Tibial artery (tissue), 4 donors: ENCODE data around the gene HOXC12.

Source experiments
- DNase-seq, 2 donors: peaks; one replicate each; pipeline ENCODE4 v3.0.0-alpha.2; 2019
- H3K27ac ChIP-seq, 2 donors: fragments of 200-600 bp; sonication (generic) in 1 of 2; 1 replicate in 1 of 2; 2 replicates in 1 of 2; pipeline ENCODE4 v1.5.1; 2018 to 2019; ENCODE audit warnings: mild to moderate bottlenecking in 1 of 2
- H3K27me3 ChIP-seq, 2 donors: fragments of 200-600 bp; sonication (generic) in 1 of 2; one replicate each; pipeline versions ENCODE4 v1.5.1 to v1.6.0; 2016 to 2019
- H3K36me3 ChIP-seq, 3 donors: fragments of 200-600 bp; sonication (generic) in 2 of 3; one replicate each; pipeline ENCODE4 v1.5.1; 2016 to 2019; ENCODE audit warnings: mild to moderate bottlenecking in 2 of 3
- H3K4me1 ChIP-seq, 4 donors: fragments of 200-600 bp; sonication (generic) in 2 of 4; 1 replicate in 3 of 4; 2 replicates in 1 of 4; pipeline ENCODE4 v1.5.1; 2016 to 2019
- H3K4me3 ChIP-seq, 2 donors: fragments of 200-600 bp; sonication (generic) in 1 of 2; 1 replicate in 1 of 2; 2 replicates in 1 of 2; pipeline ENCODE4 v1.5.1; 2018 to 2019; ENCODE audit warnings: mild to moderate bottlenecking in 2 of 2
- H3K9me3 ChIP-seq, 3 donors: fragments of 200-600 bp; sonication (generic) in 1 of 3; one replicate each; pipeline ENCODE4 v1.5.1; 2016 to 2019
- CTCF ChIP-seq, 2 experiments: fragments of 200-600 bp in 1 of 2; fragments of 450-650 bp in 1 of 2; IDR thresholded peaks; one replicate each; pipeline ENCODE4 v1.5.1; 2017 to 2019; ENCODE audit warnings: antibody characterized with exemption in 2 of 2, mild to moderate bottlenecking in 1 of 2, moderate library complexity in 1 of 2
- intact Hi-C: fragments of 100-400 bp; cut with DNase I; formaldehyde crosslinking; loops from one replicate; pipeline ENCODE4 v1.15.0; 2023; ENCODE audit warnings: low total_unique reads

Gene HOXC12

GRCh38 chr12:53944209-53944608 is 10.5 kb upstream of the HOXC12 start:
- H3K36me3 ChIP-seq: no peaks in the 10 kb centered on the region
- peaks cover 0 to 61% of the 10 kb centered on the region in 2 donors for H3K27me3 ChIP-seq
- no peak overlapping the region for H3K4me3 ChIP-seq
- H3K4me1 ChIP-seq: peaks cover 0 to 14% (median 4%) of the 10 kb centered on the region in 4 donors
- DNase-seq: no peak
- H3K9me3 ChIP-seq: no peaks in the 10 kb centered on the region
- no peak for TF ChIP-seq CTCF (IDR thresholded peaks at IDR 0.05)
- intact Hi-C loops: no loop called here
- no peak overlapping the region for H3K27ac ChIP-seq

- Histone ChIP-seq H3K27me3 (peaks cover 0 to 58% of the 10 kb centered on the region in 2 donors), H3K9me3 (no peaks in the 10 kb centered on the region), H3K27ac (no peak overlapping the region), H3K36me3 (no peaks in the 10 kb centered on the region), H3K4me1 (peaks cover 0 to 5% (median 0%) of the 10 kb centered on the region in 4 donors), H3K4me3 (no peak overlapping the region)
- DNase-seq: no peak
- intact Hi-C loops: no loop called here
- TF ChIP-seq CTCF (IDR thresholded peaks at IDR 0.05): no peak
Measured at GRCh38 chr12:53944907-53945847, 9.5 kb upstream of the HOXC12 start.

- Histone ChIP-seq H3K9me3 (no peaks in the 10 kb centered on the region), H3K27me3 (peaks cover 0 to 64% of the 10 kb centered on the region in 2 donors), H3K4me3 (no peak overlapping the region), H3K4me1 (peaks cover 0 to under 1% (median 0%) of the 10 kb centered on the region in 4 donors), H3K27ac (no peak overlapping the region), H3K36me3 (no peaks in the 10 kb centered on the region)
- no peak for DNase-seq
- intact Hi-C loops: no loop called here
- no peak for TF ChIP-seq CTCF (IDR thresholded peaks at IDR 0.05)
Measured at GRCh38 chr12:53947743-53948142, 7.0 kb upstream of the HOXC12 start.

- no peak for DNase-seq
- Histone ChIP-seq H3K9me3 (no peaks in the 10 kb centered on the region), H3K27me3 (peaks cover 0 to 59% of the 10 kb centered on the region in 2 donors), H3K4me3 (no peak overlapping the region), H3K27ac (no peak overlapping the region), H3K36me3 (no peaks in the 10 kb centered on the region), H3K4me1 (peaks cover 0 to 10% (median 4%) of the 10 kb centered on the region in 4 donors)
- intact Hi-C loops: no loop called here
- TF ChIP-seq CTCF (IDR thresholded peaks at IDR 0.05): no peak
Measured at GRCh38 chr12:53948650-53949593, 5.8 kb upstream of the HOXC12 start.

- peaks cover 0 to 11% (median 5%) of the 10 kb centered on the region in 4 donors for H3K4me1 ChIP-seq
- H3K4me3 ChIP-seq: no peak overlapping the region
- DNase-seq: peak in 1 of 2 donors; percentile 56
- intact Hi-C loops: no loop called here
- no peaks in the 10 kb centered on the region for H3K9me3 ChIP-seq
- no peak for TF ChIP-seq CTCF (IDR thresholded peaks at IDR 0.05)
- no peaks in the 10 kb centered on the region for H3K36me3 ChIP-seq
- H3K27ac ChIP-seq: no peak overlapping the region
- H3K27me3 ChIP-seq: peaks cover 0 to 59% of the 10 kb centered on the region in 2 donors
Measured at GRCh38 chr12:53949631-53950436, 4.9 kb upstream of the HOXC12 start.
